MM.1S (cell line): ENCODE results near the gene MBP.

Experiments
- CTCF ChIP-seq: fragments of 300-600 bp; sonication (generic); IDR thresholded peaks from 2 replicates; pipeline ENCODE4 v1.5.1; 2016; ENCODE audit warnings: antibody characterized with exemption, low read length, mixed read lengths
- EZH2phosphoT487 ChIP-seq: fragments of 300-600 bp; sonication (generic); IDR thresholded peaks from 2 replicates; pipeline ENCODE4 v1.6.1; 2018; ENCODE audit warnings: antibody characterized with exemption, low read length

- no peak for TF ChIP-seq CTCF
- TF ChIP-seq EZH2phosphoT487, result no peak
Observed at GRCh38 chr18:77063260-77063659, 69.3 kb downstream of the MBP start.
